AG09319 (cell line): ENCODE measurements around the gene RER1.

ENCODE experiments used
- DNase-seq: peaks from one replicate; pipeline ENCODE4 v3.0.0-alpha.2; 2010; ENCODE audit warnings: low read depth; ENCODE audit errors: extremely low read depth
- TF ChIP-seq, protein P1 (sequence below): IDR thresholded peaks from 2 replicates; pipeline ENCODE4 v1.5.1; 2011; ENCODE audit warnings: low read depth, mild to moderate bottlenecking, inconsistent platforms, low read length, moderate library complexity

RER1 gene

DNA sequence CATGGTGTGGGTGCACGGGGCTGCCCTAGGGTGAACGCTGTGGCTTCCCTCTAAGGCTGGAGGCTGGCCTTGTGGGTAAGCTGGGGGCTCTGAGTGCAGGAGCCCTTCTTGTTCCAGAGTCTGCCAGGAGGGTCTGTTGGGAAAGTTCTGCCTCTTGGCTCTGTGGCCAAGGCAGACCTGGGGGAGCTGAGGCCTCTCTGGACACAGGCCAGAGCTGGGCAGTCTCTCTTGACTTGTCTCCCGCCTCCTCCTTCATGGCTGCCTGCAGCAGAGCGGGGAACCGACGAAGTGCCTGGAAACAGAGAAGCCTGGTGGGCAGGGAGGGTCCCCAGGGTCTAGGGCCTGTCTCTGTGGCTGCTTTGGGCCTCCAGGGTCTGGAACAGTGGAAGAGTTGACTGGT lies 51.0 kb downstream of the RER1 start:
- DNase-seq, result no peak
- TF ChIP-seq, protein P1, sequence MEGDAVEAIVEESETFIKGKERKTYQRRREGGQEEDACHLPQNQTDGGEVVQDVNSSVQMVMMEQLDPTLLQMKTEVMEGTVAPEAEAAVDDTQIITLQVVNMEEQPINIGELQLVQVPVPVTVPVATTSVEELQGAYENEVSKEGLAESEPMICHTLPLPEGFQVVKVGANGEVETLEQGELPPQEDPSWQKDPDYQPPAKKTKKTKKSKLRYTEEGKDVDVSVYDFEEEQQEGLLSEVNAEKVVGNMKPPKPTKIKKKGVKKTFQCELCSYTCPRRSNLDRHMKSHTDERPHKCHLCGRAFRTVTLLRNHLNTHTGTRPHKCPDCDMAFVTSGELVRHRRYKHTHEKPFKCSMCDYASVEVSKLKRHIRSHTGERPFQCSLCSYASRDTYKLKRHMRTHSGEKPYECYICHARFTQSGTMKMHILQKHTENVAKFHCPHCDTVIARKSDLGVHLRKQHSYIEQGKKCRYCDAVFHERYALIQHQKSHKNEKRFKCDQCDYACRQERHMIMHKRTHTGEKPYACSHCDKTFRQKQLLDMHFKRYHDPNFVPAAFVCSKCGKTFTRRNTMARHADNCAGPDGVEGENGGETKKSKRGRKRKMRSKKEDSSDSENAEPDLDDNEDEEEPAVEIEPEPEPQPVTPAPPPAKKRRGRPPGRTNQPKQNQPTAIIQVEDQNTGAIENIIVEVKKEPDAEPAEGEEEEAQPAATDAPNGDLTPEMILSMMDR, result no peak

DNA sequence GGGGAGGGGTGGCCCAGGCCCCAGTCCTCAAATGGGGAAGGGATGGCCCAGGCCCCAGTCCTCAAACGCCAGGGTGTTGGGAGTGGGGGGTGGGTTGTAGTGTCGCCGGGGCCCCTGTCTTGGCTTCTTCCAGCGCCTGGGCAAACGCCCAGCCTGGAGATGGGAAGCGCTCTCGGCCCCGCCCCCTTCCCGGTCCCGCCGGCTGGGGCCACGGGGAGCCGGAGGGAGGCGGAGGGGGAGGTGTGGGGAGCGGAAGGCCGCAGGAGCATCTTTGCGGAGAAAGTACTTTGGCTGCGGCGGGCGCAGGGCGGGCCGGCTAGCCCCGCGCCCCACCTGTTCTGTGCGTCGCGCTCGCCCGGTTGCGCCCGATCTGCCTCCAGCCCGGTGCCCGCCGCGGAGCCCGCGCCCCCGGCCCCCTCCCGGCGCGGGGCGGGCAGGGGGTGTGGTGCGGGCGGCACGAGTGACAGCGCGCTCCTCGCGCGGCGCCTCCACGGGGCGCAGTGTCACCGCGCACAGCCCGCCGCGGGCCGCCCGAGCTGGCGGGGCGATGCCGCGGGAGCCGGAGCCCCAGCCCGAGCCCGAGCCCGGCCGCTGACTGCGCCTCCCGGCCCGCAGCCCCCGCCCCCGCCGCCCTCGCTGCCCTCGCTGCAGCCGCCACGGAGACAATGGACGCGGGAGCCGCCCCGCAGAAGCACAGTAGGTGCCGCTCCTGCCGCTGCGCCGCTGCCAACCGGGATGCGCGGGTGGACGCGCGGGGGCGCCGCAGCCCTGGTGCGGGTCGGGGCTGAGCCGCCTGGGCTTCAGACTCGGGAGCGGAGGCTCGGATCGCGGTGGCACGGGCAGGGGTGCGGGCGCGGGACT lies 51.9 kb downstream of the RER1 start:
- DNase-seq, result no peak
- TF ChIP-seq, protein P1, result no peak; the same call in 1 of the 2 replicates

DNA sequence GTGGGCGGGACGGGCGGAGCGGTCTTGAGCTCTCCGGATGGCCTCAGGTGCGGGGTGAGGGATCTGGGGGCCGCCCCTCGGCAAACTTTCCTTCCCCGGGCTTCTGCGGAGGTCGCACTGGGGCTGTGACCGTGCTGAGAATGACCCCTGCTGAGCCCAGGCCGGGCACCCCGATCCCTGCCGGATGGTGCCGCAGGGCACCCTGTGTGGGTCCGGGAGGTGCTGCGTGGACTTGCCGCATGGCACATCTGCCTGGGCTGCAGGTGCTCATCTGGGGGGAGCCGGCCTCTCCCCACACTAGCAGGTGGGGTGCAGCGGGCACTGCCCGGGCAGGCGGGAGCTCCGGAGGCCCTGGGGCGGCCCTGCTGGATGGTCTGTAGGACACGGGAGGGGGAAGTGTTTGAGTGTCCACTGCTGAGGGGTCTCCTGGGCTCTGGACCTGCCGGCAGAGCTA lies 52.5 kb downstream of the RER1 start:
- DNase-seq, result no peak
- TF ChIP-seq, protein P1, result no peak

DNA sequence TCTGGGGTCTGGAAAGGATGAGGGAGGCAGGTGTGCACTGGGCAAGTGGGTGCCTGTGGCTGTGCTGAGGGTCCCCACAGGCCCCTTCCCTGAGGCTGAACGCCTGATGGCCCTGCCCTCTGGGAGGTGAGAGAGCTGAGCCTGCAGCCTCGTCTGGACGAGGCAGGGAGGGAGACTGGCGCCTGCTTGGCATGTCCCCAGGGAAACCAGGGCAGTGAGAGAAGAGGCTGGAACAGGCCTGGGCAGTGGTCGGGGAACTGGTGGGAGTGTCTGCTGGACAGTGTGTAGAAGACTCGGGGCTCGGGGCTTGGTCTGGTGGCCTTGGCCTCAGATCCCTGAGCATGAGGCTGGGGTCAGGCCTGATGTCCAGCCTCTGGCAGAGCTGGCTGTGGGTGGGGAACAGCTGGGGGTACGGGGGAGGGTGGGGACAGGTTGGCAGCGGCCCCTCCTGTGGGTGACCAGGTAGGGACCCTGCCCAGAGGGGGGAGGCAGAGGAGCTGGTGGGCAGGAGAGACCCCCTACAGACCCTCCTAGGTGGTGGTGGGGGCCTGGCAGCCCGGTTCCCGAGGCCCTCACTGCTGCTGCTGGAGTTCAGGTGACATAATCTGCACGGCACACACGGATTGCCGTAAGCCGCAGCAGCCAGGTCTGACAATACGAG lies 53.7 kb downstream of the RER1 start:
- DNase-seq, result no peak
- TF ChIP-seq, protein P1, result no peak

DNA sequence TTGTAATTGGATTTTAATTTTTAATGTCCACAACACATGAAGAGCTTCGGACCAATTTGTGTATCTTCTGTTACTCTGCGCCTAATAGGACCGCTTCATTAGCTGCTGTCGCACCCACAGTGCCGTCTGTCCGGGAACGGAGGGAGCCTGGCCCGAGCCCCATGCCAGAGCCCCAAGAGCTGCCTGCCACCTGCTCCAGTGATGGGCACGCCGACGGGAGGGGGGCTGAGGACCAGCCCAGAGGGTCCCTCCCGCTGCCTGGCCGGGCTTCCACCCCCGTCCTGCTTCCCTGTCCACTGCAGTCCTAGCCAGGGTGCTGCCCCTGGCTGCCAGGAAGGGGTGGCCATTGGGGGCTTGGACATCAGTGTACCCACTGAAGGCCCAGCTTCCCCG lies 54.2 kb downstream of the RER1 start:
- TF ChIP-seq, protein P1, result no peak
- DNase-seq, result no peak

DNA sequence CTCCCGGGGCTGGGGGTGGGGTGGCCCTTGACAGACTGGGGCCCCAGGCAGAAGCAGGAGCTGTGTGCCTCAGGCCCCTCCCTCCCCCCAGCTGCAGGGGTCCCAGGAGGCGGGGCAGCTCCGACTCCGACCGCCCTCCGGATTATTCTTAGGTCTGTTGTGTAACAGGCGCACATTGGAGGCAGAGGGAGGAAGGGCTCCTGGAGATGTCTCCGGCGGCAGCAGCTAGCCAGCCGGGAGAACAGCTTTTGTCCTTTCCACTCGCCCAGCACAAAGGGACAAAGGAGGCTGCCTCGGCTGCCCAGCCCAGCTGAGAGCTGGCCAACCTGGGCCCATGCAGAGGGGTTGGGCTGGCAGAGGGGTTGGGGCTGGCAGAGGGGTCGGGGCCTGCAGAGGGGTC lies 54.8 kb downstream of the RER1 start:
- TF ChIP-seq, protein P1, result no peak
- DNase-seq, result no peak

DNA sequence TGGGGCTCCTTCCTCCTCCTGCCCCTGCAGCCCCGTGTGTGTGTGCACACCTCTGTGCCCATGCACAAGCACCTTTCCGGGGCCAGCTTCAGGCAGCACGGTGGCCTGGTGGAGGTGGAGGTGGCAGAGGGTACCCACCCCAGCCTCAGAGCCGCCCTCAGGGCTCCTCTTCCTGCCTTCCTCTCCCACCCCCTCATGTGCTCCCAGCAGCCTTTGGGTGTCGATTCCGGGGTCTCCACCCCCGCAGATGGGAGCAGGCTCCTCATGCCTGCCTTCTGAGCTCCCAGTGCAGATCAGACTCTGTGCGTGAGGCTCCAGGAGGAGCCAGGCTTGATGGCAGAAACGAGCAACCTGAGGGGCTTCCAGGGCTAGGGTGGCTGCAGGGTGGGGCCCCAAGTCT lies 55.2 kb downstream of the RER1 start:
- TF ChIP-seq, protein P1, result no peak
- DNase-seq, result no peak
